ENCODE measurements around the gene CBS. TPM values are rescaled to one million over a fixed set of nuclear protein-coding genes. Genes with fewer than 3 reads are reported as not detected.

CBS gene
- total and polyA plus RNA-seq, 7 donors, result 7.5 to 16.0 (median 8.8) TPM

GRCh38 chr21:43005635-43006034, 70.0 kb downstream of the CBS start:
- TF ChIP-seq CTCF (IDR thresholded peaks at IDR 0.05) (no peak), POLR2AphosphoS5 (IDR thresholded peaks at IDR 0.05) (no peak), EP300 (IDR thresholded peaks at IDR 0.05) (no peak), POLR2A (IDR thresholded peaks at IDR 0.05) (no peak)
- Histone ChIP-seq H3K36me3 (peaks cover 0 to 42% (median 0%) of the 10 kb centered on the region in 4 donors), H3K4me3 (no peak overlapping the region), H3K27ac (peak overlapping the region in 1 of 4 donors; percentile 43), H3K9me3 (no peaks in the 10 kb centered on the region), H3K4me1 (peaks cover 0 to 29% (median 22%) of the 10 kb centered on the region in 4 donors), H3K27me3 (no peaks in the 10 kb centered on the region)
- intact Hi-C loops (cut with DNase I), result no loop called here
- 75 to 83% methylated on average over 9 of the region's 9 CpGs for WGBS, 2 donors
- DNase-seq, result no peak

- no peak overlapping the region for H3K27ac ChIP-seq
- peaks cover 0 to 33% (median 27%) of the 10 kb centered on the region in 4 donors for H3K4me1 ChIP-seq
- H3K27me3 ChIP-seq, result no peaks in the 10 kb centered on the region
- intact Hi-C loops (cut with DNase I), result no loop called here
- no peak for DNase-seq
- no peaks in the 10 kb centered on the region for H3K9me3 ChIP-seq
- TF ChIP-seq POLR2AphosphoS5 (IDR thresholded peaks at IDR 0.05) (no peak), EP300 (IDR thresholded peaks at IDR 0.05) (no peak), POLR2A (IDR thresholded peaks at IDR 0.05) (no peak), CTCF (IDR thresholded peaks at IDR 0.05) (no peak)
- H3K4me3 ChIP-seq, result no peak overlapping the region
- H3K36me3 ChIP-seq, result peaks cover 0 to 35% (median 0%) of the 10 kb centered on the region in 4 donors
- WGBS, 2 donors, result 83 to 84% methylated on average over 8 of the region's 8 CpGs
Observed at GRCh38 chr21:43004926-43005325, 70.7 kb downstream of the CBS start.

Other genes starting within 250 kb of the CBS start
- 10 to 100 TPM in 1 of 4 donors, 1 to 10 TPM in 3; 2.8 to 18.3 (median 4.7) TPM for gene WDR4, start 196.3 kb downstream of the CBS start, total RNA-seq
- 10 to 100 TPM in 1 of 3 donors, 1 to 10 TPM in 2; 3.7 to 23.5 (median 4.2) TPM for gene WDR4, start 196.3 kb downstream of the CBS start, polyA plus RNA-seq
- gene NDUFV3, start 182.5 kb downstream of the CBS start, total RNA-seq, result 10 to 100 TPM; 53.5 to 67.6 (median 60.7) TPM
- gene NDUFV3, start 182.5 kb downstream of the CBS start, polyA plus RNA-seq, result 10 to 100 TPM; 15.0 to 22.6 (median 15.7) TPM
- not detected for gene ERVH48-1, start 150.2 kb downstream of the CBS start, total RNA-seq
- gene ERVH48-1, start 150.2 kb downstream of the CBS start, polyA plus RNA-seq, result under 1 TPM in 1 of 3 donors, not detected in 2; 0.07 TPM
- gene PKNOX1, start 101.3 kb downstream of the CBS start, total RNA-seq, result 10 to 100 TPM in 3 of 4 donors, 1 to 10 TPM in 1; 9.6 to 19.4 (median 14.0) TPM
- gene PKNOX1, start 101.3 kb downstream of the CBS start, polyA plus RNA-seq, result 1 to 10 TPM; 3.6 to 8.5 (median 8.1) TPM
- 10 to 100 TPM; 42.3 to 51.0 (median 46.1) TPM for gene U2AF1, start 31.7 kb upstream of the CBS start, total RNA-seq
- gene U2AF1, start 31.7 kb upstream of the CBS start, polyA plus RNA-seq, result 100 to 1,000 TPM in 1 of 3 donors, 10 to 100 TPM in 2; 37.2 to 104 (median 41.4) TPM
- gene CRYAA, start 93.2 kb upstream of the CBS start, total RNA-seq, result not detected
- gene CRYAA, start 93.2 kb upstream of the CBS start, polyA plus RNA-seq, result not detected

All from sigmoid colon (tissue), 7 donors.